GM03348 (cell line): ENCODE results near the gene SMIM20.
A peak's percentile ranks its signal among the peaks of the same experiment; 100 is the strongest.

Experiments used
- DNase-seq: peaks from one replicate; pipeline ENCODE4 v3.0.0; 2012; ENCODE audit warnings: low spot score

Gene SMIM20

GRCh38 chr4:25955705-25956104 lies 41.7 kb downstream of the SMIM20 start:
- DNase-seq = no peak

GRCh38 chr4:25956260-25956659 lies 42.2 kb downstream of the SMIM20 start:
- DNase-seq = no peak

- no peak for DNase-seq
These were observed 44.1 kb downstream of the SMIM20 start for GRCh38 chr4:25958110-25958509.

- DNase-seq = no peak
These were observed 48.4 kb downstream of the SMIM20 start for GRCh38 chr4:25962393-25962792.

GRCh38 chr4:25965629-25966028 lies 51.6 kb downstream of the SMIM20 start:
- DNase-seq = no peak

GRCh38 chr4:25966171-25966570 lies 52.2 kb downstream of the SMIM20 start:
- DNase-seq = no peak

- no peak for DNase-seq
These were observed 55.5 kb downstream of the SMIM20 start for GRCh38 chr4:25969374-25970155.

GRCh38 chr4:25970226-25970675 lies 56.2 kb downstream of the SMIM20 start:
- peak; percentile 44 for DNase-seq

GRCh38 chr4:25970691-25971432 lies 56.8 kb downstream of the SMIM20 start:
- DNase-seq = no peak

GRCh38 chr4:25972366-25972765 lies 58.3 kb downstream of the SMIM20 start:
- no peak for DNase-seq

- peak; percentile 16 for DNase-seq
These were observed 59.1 kb downstream of the SMIM20 start for GRCh38 chr4:25972984-25973745.

GRCh38 chr4:25976780-25977179 lies 62.8 kb downstream of the SMIM20 start:
- no peak for DNase-seq

GRCh38 chr4:25977397-25978170 lies 63.6 kb downstream of the SMIM20 start:
- DNase-seq = no peak

GRCh38 chr4:25978327-25978726 lies 64.3 kb downstream of the SMIM20 start:
- DNase-seq = no peak
